Adrenal gland (tissue), 12 donors: ENCODE results near the gene LYRM4. TPM values are rescaled to one million over a fixed set of nuclear protein-coding genes. Genes with fewer than 3 reads are reported as not detected.

Experiments used
- DNase-seq, 7 donors: peaks; one replicate each; pipeline ENCODE4 v3.0.0-alpha.2; 2019 to 2020
- H3K27ac ChIP-seq, 5 donors: fragments of 200-600 bp; sonication (generic) in 4 of 5; 1 replicate in 3 of 5; 2 replicates in 2 of 5; pipeline versions ENCODE4 v1.5.1 to v1.8.0; 2016 to 2020; ENCODE audit warnings: mild to moderate bottlenecking in 1 of 5
- H3K27me3 ChIP-seq: fragments of 200-600 bp; 2 replicates; pipeline ENCODE4 v1.8.0; 2021
- H3K36me3 ChIP-seq, 2 donors: fragments of 200-600 bp; replicated peaks in 1 of 2; 1 replicate in 1 of 2; 2 replicates in 1 of 2; pipeline versions ENCODE4 v1.5.1 to v1.8.0; 2018 to 2022
- H3K4me1 ChIP-seq, 2 donors: fragments of 200-600 bp; replicated peaks in 1 of 2; 1 replicate in 1 of 2; 2 replicates in 1 of 2; pipeline versions ENCODE4 v1.5.1 to v1.8.0; 2018 to 2021
- H3K4me3 ChIP-seq, 4 donors: fragments of 200-600 bp; sonication (generic) in 3 of 4; one replicate each; pipeline ENCODE4 v1.5.1; 2016 to 2018
- H3K9me3 ChIP-seq, 3 donors: fragments of 200-600 bp; sonication (generic) in 1 of 3; replicated peaks in 1 of 3; 1 replicate in 2 of 3; 2 replicates in 1 of 3; pipeline versions ENCODE4 v1.5.1 to v1.8.0; 2016 to 2021
- POLR2A ChIP-seq, 2 donors: fragments of 450-650 bp; IDR thresholded peaks; one replicate each; pipeline ENCODE4 v1.6.1; 2017; ENCODE audit warnings: antibody characterized with exemption in 2 of 2, mild to moderate bottlenecking in 2 of 2, moderate library complexity in 1 of 2
- WGBS, 4 donors: extraction: QIAGEN DNeasy Blood & Tissue Kit in 2 of 4; methylation state at CpG; one replicate each; pipeline versions ENCODE4 v1.1.5 to v1.1.7; 2013 to 2017; 5-methylcytosine and 5-hydroxymethylcytosine counted together
- intact Hi-C, 2 donors: fragments of 100-400 bp; cut with DNase I; formaldehyde crosslinking; loops; one replicate each; pipeline versions ENCODE4 v1.14.1 to v1.15.0; 2022 to 2023
- polyA plus RNA-seq, 3 donors: library from polyadenylated mRNA; stranded (reverse); fragments of 200-250 nt in 2 of 3; fragments of 350-450 nt in 1 of 3; fragmentation: Illumina TruSeq in 1 of 3; extraction: RNeasy Lipid Tissue Mini Kit (QIAGEN cat#74804) in 1 of 3; gene quantifications; one replicate each; pipeline ENCODE4 v1.2.3, GENCODE V29; 2013 to 2014
- total RNA-seq, 9 donors: library from RNA; depleted of rRNA in 4 of 9; stranded (reverse); fragments of >200 nt in 4 of 9; fragments of 120-200 nt in 1 of 9; fragmentation: NEBNext Ultra II Directional in 1 of 9; extraction: Animal tissue kit (Norgen Biotek cat#: 25700) in 1 of 9; gene quantifications; one replicate each; pipeline versions ENCODE4 v1.1.0 to v1.2.4, GENCODE V29; 2013 to 2023
- TF ChIP-seq, protein P1 (sequence below), 6 experiments: fragments of 450-650 bp in 4 of 6; fragments of 200-600 bp in 2 of 6; sonication (generic) in 1 of 6; IDR thresholded peaks; 1 replicate in 5 of 6; 2 replicates in 1 of 6; pipeline versions ENCODE4 v1.5.1 to v1.8.0; 2016 to 2021; ENCODE audit warnings: antibody characterized with exemption in 6 of 6, mild to moderate bottlenecking in 2 of 6, moderate library complexity in 1 of 6
- donor health status: healthy with polysubstance abuse.
- donor health status: Bipolar disorder and iron deficiency.
- donor health status: DM: yes; HTN: yes; CAD: no.
- donor health status: DM: no; HTN: no; CAD: no.
- donor health status: DM: no; HTN: no; CAD: no.
- donor health status: DM: yes; HTN: yes; CAD: no.

The LYRM4 gene
- total and polyA plus RNA-seq, 12 donors: 16.1 to 65.1 (median 29.9) TPM

DNA sequence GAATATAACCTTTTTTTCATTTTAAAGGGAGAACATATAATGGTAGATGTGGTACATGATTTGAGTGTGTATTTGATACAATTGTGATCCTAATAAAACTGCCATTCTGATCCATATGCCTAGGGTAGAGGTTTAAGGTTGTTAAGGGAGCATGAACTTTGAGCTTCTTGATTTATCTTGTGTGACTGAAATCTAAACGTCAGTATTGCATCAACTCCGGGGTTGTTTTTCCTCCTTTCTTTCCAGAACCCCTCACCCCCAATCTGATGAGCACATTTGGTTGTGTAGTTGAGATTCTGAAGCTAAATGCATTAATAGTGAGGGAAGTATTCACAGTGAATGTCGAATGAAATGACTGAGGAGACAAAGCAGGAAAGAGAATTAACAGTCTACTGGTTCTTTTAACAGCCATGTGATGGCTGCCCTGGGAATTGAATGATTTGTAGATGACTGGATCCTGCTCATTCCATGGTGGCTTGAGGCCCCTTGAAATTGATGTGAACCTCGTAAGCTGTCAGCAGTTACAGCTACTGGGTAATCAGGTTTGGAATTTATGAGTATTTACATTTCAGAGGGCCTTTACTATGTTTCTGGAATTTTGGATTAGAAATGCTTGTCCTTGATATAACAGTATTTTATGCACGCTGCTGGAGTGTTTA lies 45.3 kb upstream of the LYRM4 start:
- Histone ChIP-seq H3K9me3 (no peaks in the 10 kb centered on the region), H3K27ac (no peak overlapping the region), H3K4me3 (no peak overlapping the region), H3K36me3 (no peaks in the 10 kb centered on the region), H3K27me3 (no peaks in the 10 kb centered on the region), H3K4me1 (no peaks in the 10 kb centered on the region)
- intact Hi-C loops: loop anchor here in 1 of 2 donors (10.0 kb wide), 1 partner anchor 91 kb away; no protein-coding TSS in a partner anchor
- WGBS, 4 donors: 61 to 79% (median 67%) methylated on average over 5 of the region's 5 CpGs
- TF ChIP-seq, protein P1, sequence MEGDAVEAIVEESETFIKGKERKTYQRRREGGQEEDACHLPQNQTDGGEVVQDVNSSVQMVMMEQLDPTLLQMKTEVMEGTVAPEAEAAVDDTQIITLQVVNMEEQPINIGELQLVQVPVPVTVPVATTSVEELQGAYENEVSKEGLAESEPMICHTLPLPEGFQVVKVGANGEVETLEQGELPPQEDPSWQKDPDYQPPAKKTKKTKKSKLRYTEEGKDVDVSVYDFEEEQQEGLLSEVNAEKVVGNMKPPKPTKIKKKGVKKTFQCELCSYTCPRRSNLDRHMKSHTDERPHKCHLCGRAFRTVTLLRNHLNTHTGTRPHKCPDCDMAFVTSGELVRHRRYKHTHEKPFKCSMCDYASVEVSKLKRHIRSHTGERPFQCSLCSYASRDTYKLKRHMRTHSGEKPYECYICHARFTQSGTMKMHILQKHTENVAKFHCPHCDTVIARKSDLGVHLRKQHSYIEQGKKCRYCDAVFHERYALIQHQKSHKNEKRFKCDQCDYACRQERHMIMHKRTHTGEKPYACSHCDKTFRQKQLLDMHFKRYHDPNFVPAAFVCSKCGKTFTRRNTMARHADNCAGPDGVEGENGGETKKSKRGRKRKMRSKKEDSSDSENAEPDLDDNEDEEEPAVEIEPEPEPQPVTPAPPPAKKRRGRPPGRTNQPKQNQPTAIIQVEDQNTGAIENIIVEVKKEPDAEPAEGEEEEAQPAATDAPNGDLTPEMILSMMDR (IDR thresholded peaks at IDR 0.05): no peak
- no peak for TF ChIP-seq POLR2A (IDR thresholded peaks at IDR 0.05)
- DNase-seq: no peak

DNA sequence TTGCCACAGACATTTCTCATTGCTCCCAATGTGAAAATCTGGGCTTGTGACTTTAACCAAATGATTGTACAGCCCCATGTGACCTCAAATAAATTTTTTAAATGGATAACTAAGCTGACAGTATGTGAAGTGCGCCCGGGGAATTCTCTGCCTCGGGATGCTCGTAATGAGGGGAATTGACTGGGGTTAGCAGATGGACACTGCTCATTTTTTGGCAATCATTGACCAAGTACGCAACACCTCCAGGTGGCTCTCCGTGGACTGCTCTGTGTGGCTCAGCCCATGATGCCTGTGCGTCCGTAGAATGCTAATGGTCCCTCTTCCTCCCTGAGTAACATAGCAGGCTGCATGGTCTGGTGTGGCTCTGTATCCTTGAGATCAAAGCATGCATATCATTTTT lies 42.9 kb upstream of the LYRM4 start:
- no peak for DNase-seq
- intact Hi-C loops: loop anchor here in 1 of 2 donors (10.0 kb wide), 1 partner anchor 89 kb away; no protein-coding TSS in a partner anchor
- 91 to 98% (median 93%) methylated on average over 8 of the region's 8 CpGs for WGBS, 4 donors
- H3K36me3 ChIP-seq: no peaks in the 10 kb centered on the region
- H3K27me3 ChIP-seq: no peaks in the 10 kb centered on the region
- H3K9me3 ChIP-seq: no peaks in the 10 kb centered on the region
- H3K4me1 ChIP-seq: no peaks in the 10 kb centered on the region
- TF ChIP-seq POLR2A (IDR thresholded peaks at IDR 0.05): no peak
- TF ChIP-seq, protein P1 (IDR thresholded peaks at IDR 0.05): no peak
- no peak overlapping the region for H3K27ac ChIP-seq
- H3K4me3 ChIP-seq: no peak overlapping the region

DNA sequence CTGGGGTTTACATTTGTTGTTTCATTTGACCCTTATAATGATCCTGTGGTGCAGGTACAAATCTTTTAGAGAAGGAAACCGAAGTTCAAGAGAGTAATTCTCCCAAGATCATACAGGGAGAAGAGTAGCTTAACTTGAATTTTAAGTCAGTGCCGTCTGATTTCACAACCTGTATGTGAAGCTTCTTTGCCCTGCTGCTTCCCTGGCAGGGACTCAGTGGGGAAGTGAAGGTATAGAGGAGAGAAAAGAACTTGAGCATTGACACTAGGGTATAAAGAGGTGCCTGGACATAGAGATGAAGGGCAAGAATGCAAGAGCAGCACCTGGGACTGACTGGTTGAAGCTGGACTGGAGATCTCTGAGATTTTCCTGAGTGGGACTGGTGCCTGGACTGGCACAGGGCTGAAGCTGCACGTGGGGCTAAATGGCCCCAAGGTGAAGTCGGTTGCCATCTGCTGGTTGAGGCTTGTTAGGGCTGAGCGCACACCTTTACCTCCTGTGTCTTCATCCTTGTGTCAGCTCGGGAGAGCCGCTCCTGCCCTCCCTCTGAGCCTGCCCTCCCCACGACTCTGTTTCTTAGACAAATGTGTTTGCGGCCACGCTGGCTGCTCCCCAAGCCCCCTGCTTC lies 42.4 kb upstream of the LYRM4 start:
- H3K4me3 ChIP-seq: no peak overlapping the region
- intact Hi-C loops: loop anchor here in 1 of 2 donors (10.0 kb wide), 1 partner anchor 88 kb away; no protein-coding TSS in a partner anchor
- 66 to 71% (median 67%) methylated on average over 8 to 10 of the region's 10 CpGs for WGBS, 4 donors

More for the DNA sequence above, 42.4 kb upstream of the LYRM4 start:
- no peak overlapping the region for H3K27ac ChIP-seq
- no peaks in the 10 kb centered on the region for H3K27me3 ChIP-seq
- peak in 6 of 7 donors; percentile 31 to 69 (median 44) for DNase-seq
- no peaks in the 10 kb centered on the region for H3K36me3 ChIP-seq
- H3K4me1 ChIP-seq: no peaks in the 10 kb centered on the region
- no peaks in the 10 kb centered on the region for H3K9me3 ChIP-seq
- TF ChIP-seq, protein P1 (IDR thresholded peaks at IDR 0.05): peak in 4 of 6 experiments; percentile 35 to 42 (median 40)
- no peak for TF ChIP-seq POLR2A (IDR thresholded peaks at IDR 0.05)
